D721Med (cell line): Measurements from ENCODE around the gene CSHL1.
"Not testable (repeated sequence)": the region's sequence is repeated elsewhere in the genome, so short reads cannot be mapped to it uniquely, and the experiment has no call there.

ENCODE experiments used
- DNase-seq: peaks from one replicate; pipeline ENCODE4 v3.0.0; 2011; ENCODE audit warnings: low spot score; ENCODE audit not compliant: insufficient read length
- FAIRE-seq: peaks from 2 replicates; lab custom pipeline; 2011; peaks lifted over from hg19 to GRCh38; lab: Jason Lieb, UNC
- TF ChIP-seq, protein P1 (sequence below): IDR thresholded peaks from 2 replicates; pipeline ENCODE4 v1.5.1; 2012; ENCODE audit warnings: mild to moderate bottlenecking, control low read depth; ENCODE audit not compliant: insufficient read depth; ENCODE audit errors: missing control alignments

The CSHL1 gene

GRCh38 chr17:63925615-63926014 is 14.6 kb upstream of the CSHL1 start:
- FAIRE-seq (no peak), DNase-seq (no peak)
- TF ChIP-seq, protein P1, sequence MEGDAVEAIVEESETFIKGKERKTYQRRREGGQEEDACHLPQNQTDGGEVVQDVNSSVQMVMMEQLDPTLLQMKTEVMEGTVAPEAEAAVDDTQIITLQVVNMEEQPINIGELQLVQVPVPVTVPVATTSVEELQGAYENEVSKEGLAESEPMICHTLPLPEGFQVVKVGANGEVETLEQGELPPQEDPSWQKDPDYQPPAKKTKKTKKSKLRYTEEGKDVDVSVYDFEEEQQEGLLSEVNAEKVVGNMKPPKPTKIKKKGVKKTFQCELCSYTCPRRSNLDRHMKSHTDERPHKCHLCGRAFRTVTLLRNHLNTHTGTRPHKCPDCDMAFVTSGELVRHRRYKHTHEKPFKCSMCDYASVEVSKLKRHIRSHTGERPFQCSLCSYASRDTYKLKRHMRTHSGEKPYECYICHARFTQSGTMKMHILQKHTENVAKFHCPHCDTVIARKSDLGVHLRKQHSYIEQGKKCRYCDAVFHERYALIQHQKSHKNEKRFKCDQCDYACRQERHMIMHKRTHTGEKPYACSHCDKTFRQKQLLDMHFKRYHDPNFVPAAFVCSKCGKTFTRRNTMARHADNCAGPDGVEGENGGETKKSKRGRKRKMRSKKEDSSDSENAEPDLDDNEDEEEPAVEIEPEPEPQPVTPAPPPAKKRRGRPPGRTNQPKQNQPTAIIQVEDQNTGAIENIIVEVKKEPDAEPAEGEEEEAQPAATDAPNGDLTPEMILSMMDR, result no peak

DNA sequence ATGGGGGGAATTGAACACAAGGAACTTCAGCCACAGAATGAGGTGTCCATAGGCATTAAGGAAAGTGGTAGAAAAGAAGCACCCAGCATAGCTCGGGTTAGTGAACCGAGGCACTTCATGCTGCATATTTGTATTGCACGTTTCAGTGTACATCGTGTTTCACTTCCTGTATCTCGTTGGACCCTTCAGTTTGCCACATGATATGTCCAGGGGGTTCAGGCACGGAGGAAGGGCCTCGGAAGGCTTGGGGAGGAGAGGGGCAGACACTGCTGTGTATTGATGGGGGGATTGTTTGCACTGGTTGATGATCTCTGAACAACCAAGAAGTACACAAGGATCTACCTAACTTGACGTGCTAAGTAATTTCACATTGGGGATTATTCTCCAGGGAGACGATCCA is 11.3 kb upstream of the CSHL1 start:
- not testable (repeated sequence) for DNase-seq, FAIRE-seq

DNA sequence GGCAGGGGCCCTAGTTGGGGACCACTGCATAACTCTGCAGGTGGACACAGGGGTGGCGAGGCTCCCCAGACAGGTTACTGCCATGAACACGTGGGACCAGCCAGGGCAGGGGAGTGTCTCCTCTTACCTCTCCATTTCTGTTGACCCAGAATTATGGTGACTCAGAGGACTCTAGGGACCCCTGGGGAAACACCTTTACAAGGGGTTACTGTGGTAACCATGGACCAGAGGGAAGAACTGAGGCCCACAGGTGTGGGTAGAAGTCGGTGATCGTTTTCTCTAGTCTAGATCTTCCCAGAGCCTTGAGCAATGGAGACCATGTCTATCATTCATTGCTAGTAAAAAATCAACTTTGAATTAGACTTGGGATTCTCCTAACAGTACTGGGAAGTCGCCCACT is 9.7 kb upstream of the CSHL1 start:
- not testable (repeated sequence) for FAIRE-seq, DNase-seq

DNA sequence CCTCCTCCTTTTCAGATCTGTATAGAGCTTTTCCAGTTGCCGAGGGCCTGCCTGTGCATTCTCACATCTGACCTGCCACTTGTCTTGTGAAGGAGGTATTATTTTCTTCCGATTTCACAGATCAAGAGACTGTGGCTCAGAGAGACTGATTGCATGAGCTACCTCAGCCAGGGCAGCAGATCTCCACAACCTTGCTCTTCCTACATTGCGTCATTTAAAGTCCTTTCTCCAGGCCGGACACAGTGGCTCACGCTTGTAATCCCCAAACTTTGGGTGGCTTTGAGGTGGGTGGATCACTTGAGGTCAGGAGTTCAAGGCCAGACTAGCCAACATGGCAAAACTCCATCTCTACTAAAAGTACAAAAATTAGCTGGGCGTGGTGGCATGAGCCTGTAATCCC is 9.0 kb upstream of the CSHL1 start:
- not testable (repeated sequence) for DNase-seq, FAIRE-seq

GRCh38 chr17:63919311-63919723 is 8.3 kb upstream of the CSHL1 start:
- TF ChIP-seq, protein P1, result peak; percentile 81
- peak; percentile 88 for DNase-seq
- FAIRE-seq, result no peak

DNA sequence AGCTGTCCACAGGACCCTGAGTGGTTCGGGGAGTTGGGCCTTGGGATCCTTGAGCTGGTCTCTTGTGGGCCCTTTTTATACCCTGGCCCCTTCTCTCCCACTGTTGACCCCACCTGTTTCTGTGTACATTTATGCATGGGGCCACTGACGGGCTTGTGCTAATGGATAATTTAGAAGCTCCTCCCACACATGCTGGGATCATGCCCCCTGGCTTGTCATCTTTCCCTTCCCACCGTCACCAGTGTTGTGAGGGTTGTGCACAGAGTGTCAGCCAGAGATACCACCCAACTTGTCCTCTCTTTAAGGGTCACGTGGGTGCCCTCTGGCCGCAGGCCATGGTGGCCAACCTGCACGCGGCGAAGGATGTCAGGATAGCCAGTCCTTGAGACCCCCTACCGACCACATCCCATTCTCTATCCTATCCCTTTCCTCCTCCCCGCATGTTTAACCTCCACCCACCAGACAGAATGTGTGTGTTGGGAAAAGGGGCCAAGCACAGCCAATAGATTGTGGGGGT is 7.8 kb upstream of the CSHL1 start, which contains the start of gene GH1:
Gene GH1 (minus strand): TSS at position 51 of the 517 bp plus-strand sequence. CDS start 63 bp downstream, outside the sequence.
- not testable (repeated sequence) for FAIRE-seq, DNase-seq

DNA sequence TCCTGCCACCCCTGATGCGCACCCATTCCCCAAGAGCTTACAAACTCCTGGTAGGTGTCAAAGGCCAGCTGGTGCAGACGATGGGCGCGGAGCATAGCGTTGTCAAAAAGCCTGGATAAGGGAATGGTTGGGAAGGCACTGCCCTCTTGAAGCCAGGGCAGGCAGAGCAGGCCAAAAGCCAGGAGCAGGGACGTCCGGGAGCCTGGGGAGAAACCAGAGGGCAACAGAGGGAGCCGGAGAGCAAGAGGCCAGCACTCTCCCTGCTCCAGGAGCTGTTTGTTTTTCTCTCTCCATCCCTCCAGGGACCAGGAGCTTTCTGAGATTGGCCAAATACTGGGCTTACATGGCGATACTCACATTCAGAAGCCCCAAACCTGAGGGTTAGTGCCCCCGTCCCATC is 7.2 kb upstream of the CSHL1 start:
- no peak for DNase-seq
- FAIRE-seq, result no peak
- TF ChIP-seq, protein P1, result no peak

DNA sequence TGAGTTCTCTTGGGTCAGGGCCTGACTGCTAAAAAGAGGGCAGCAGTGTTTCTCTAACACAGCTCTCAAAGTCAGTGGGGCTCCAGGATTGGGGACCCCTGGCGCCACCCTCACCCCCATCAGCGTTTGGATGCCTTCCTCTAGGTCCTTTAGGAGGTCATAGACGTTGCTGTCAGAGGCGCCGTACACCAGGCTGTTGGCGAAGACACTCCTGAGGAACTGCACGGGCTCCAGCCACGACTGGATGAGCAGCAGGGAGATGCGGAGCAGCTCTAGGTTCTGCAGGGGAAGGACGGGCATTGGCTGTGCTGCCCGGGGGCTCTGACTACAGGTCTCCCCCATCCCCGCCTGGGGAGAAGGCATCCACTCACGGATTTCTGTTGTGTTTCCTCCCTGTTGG is 6.6 kb upstream of the CSHL1 start:
- DNase-seq, result no peak
- FAIRE-seq, result no peak
- TF ChIP-seq, protein P1, result no peak

- FAIRE-seq, result not testable (repeated sequence)
Observed at GRCh38 chr17:63917206-63917605, 6.1 kb upstream of the CSHL1 start.

DNA sequence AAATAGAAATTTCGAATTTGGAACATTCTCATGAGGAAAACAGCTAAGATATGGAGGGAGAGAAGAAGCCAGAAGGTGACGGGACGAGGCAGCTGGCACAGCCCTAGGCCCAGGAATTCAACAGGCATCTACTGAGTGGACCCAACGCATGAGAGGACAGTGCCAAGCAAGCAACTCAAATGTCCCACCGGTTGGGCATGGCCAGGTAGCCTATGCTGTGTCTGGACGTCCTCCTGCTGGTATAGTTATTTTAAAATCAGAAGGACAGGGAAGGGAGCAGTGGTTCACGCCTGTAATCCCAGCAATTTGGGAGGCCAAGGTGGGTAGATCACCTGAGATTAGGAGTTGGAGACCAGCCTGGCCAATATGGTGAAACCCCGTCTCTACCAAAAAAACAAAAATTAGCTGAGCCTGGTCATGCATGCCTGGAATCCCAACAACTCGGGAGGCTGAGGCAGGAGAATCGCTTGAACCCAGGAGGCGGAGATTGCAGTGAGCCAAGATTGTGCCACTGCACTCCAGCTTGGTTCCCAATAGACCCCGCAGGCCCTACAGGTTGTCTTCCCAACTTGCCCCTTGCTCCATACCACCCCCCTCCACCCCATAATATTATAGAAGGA is 5.6 kb upstream of the CSHL1 start:
- FAIRE-seq (no peak), DNase-seq (no peak)
- TF ChIP-seq, protein P1, result no peak

More at GRCh38 chr17:63917206-63917605, 6.1 kb upstream of the CSHL1 start:
- DNase-seq, result not testable (repeated sequence)

GRCh38 chr17:63915753-63916152 is 4.7 kb upstream of the CSHL1 start:
- not testable (repeated sequence) for FAIRE-seq

More at GRCh38 chr17:63915753-63916152, 4.7 kb upstream of the CSHL1 start:
- not testable (repeated sequence) for DNase-seq
